ENCODE results near the gene CCDC3. TPM values are rescaled to one million over a fixed set of nuclear protein-coding genes. Genes with fewer than 3 reads are reported as not detected.
"Not testable (repeated sequence)": the region's sequence is repeated elsewhere in the genome, so short reads cannot be mapped to it uniquely, and the experiment has no call there.

The CCDC3 gene
- total and polyA plus RNA-seq, 2 experiments from 2014 or later: not detected

- no peaks in the 10 kb centered on the region for H3K4me1 ChIP-seq (ENCODE audit: insufficient read depth)
- H3K9me3 ChIP-seq (ENCODE audit: low read depth): no peaks in the 10 kb centered on the region
- in situ Hi-C loops (cut with MboI): no loop called here
- H3K27me3 ChIP-seq (replicated peaks; ENCODE audit: insufficient read depth): no peaks in the 10 kb centered on the region
- no peaks in the 10 kb centered on the region for H3K9me2 ChIP-seq (ENCODE audit: insufficient read depth)
- no peak overlapping the region for H3K4me2 ChIP-seq (ENCODE audit: unreplicated experiment)
- H4K20me1 ChIP-seq (ENCODE audit: insufficient read depth): no peaks in the 10 kb centered on the region
- no peaks in the 10 kb centered on the region for H3K36me3 ChIP-seq (ENCODE audit: low read depth)
- no peak overlapping the region for H3K27ac ChIP-seq
- no peaks in the 10 kb centered on the region for H3K79me2 ChIP-seq (ENCODE audit: insufficient read depth)
- H3F3A ChIP-seq (ENCODE audit: insufficient read depth): no peaks in the 10 kb centered on the region
- WGBS, 2 experiments (ENCODE audit: low coverage in 1 of 2, low lambda C conversion rate in 2 of 2, missing lambda C conversion rate in 2 of 2): 51 to 55% methylated on average over 8 of the region's 8 CpGs
- TF ChIP-seq EZH2 (IDR thresholded peaks at IDR 0.05; ENCODE audit: insufficient read depth, poor library complexity, severe bottlenecking): no peak
- no peak for TF ChIP-seq EZH2phosphoT487 (IDR thresholded peaks at IDR 0.05; ENCODE audit: insufficient read depth, low read depth)
- DNase-seq: no peak
- no peak overlapping the region for H3K4me3 ChIP-seq
- no peak overlapping the region for H2AFZ ChIP-seq
- no peak overlapping the region for H3K9ac ChIP-seq
Observed at GRCh38 chr10:12873172-12873571, 128.3 kb downstream of the CCDC3 start.

- in situ Hi-C loops (cut with MboI): no loop called here
- Histone ChIP-seq H3K4me1 (ENCODE audit: insufficient read depth) (no peaks in the 10 kb centered on the region), H3K4me3 (no peak overlapping the region), H4K20me1 (ENCODE audit: insufficient read depth) (no peaks in the 10 kb centered on the region), H3F3A (ENCODE audit: insufficient read depth) (no peaks in the 10 kb centered on the region), H3K9me3 (ENCODE audit: low read depth) (no peaks in the 10 kb centered on the region), H3K27me3 (replicated peaks; ENCODE audit: insufficient read depth) (no peaks in the 10 kb centered on the region), H3K79me2 (ENCODE audit: insufficient read depth) (no peaks in the 10 kb centered on the region), H2AFZ (no peak overlapping the region), H3K27ac (no peak overlapping the region), H3K9ac (no peak overlapping the region), H3K4me2 (ENCODE audit: unreplicated experiment) (no peak overlapping the region), H3K9me2 (ENCODE audit: insufficient read depth) (no peaks in the 10 kb centered on the region), H3K36me3 (ENCODE audit: low read depth) (no peaks in the 10 kb centered on the region)
- no peak for TF ChIP-seq EZH2phosphoT487 (IDR thresholded peaks at IDR 0.05; ENCODE audit: insufficient read depth, low read depth)
- TF ChIP-seq EZH2 (IDR thresholded peaks at IDR 0.05; ENCODE audit: insufficient read depth, poor library complexity, severe bottlenecking): no peak
- WGBS, 2 experiments (ENCODE audit: low coverage in 1 of 2, low lambda C conversion rate in 2 of 2, missing lambda C conversion rate in 2 of 2): 65 to 71% methylated on average over 9 of the region's 9 CpGs
- DNase-seq: no peak
Observed at GRCh38 chr10:12872577-12872976, 128.9 kb downstream of the CCDC3 start.

- Histone ChIP-seq H3K27me3 (replicated peaks; ENCODE audit: insufficient read depth) (no peaks in the 10 kb centered on the region), H3K4me1 (ENCODE audit: insufficient read depth) (no peaks in the 10 kb centered on the region), H4K20me1 (ENCODE audit: insufficient read depth) (no peaks in the 10 kb centered on the region), H3K4me3 (no peak overlapping the region), H3K9ac (no peak overlapping the region), H3K9me3 (ENCODE audit: low read depth) (no peaks in the 10 kb centered on the region), H2AFZ (no peak overlapping the region), H3K4me2 (ENCODE audit: unreplicated experiment) (no peak overlapping the region), H3K79me2 (ENCODE audit: insufficient read depth) (no peaks in the 10 kb centered on the region), H3K27ac (no peak overlapping the region), H3K9me2 (ENCODE audit: insufficient read depth) (no peaks in the 10 kb centered on the region), H3F3A (ENCODE audit: insufficient read depth) (no peaks in the 10 kb centered on the region), H3K36me3 (ENCODE audit: low read depth) (no peaks in the 10 kb centered on the region)
- WGBS, 2 experiments (ENCODE audit: low coverage in 1 of 2, low lambda C conversion rate in 2 of 2, missing lambda C conversion rate in 2 of 2): 17% methylated on average over 3 of the region's 3 CpGs
- DNase-seq: no peak
- TF ChIP-seq EZH2phosphoT487 (IDR thresholded peaks at IDR 0.05; ENCODE audit: insufficient read depth, low read depth) (no peak), EZH2 (IDR thresholded peaks at IDR 0.05; ENCODE audit: insufficient read depth, poor library complexity, severe bottlenecking) (no peak)
- in situ Hi-C loops (cut with MboI): no loop called here
Observed at GRCh38 chr10:12869427-12869826, 132.1 kb downstream of the CCDC3 start.

- H3K4me3 ChIP-seq: no peak overlapping the region
- in situ Hi-C loops (cut with MboI): no loop called here
- H3K4me1 ChIP-seq (ENCODE audit: insufficient read depth): no peaks in the 10 kb centered on the region
- WGBS, 2 experiments (ENCODE audit: low coverage in 1 of 2, low lambda C conversion rate in 2 of 2, missing lambda C conversion rate in 2 of 2): 25 to 38% methylated on average over 5 of the region's 5 CpGs
- DNase-seq: no peak
- no peaks in the 10 kb centered on the region for H3K79me2 ChIP-seq (ENCODE audit: insufficient read depth)
- no peaks in the 10 kb centered on the region for H3K27me3 ChIP-seq (replicated peaks; ENCODE audit: insufficient read depth)
- H4K20me1 ChIP-seq (ENCODE audit: insufficient read depth): no peaks in the 10 kb centered on the region
- no peaks in the 10 kb centered on the region for H3F3A ChIP-seq (ENCODE audit: insufficient read depth)
- H2AFZ ChIP-seq: no peak overlapping the region
- no peaks in the 10 kb centered on the region for H3K36me3 ChIP-seq (ENCODE audit: low read depth)
- H3K9me3 ChIP-seq (ENCODE audit: low read depth): no peaks in the 10 kb centered on the region
- H3K9me2 ChIP-seq (ENCODE audit: insufficient read depth): no peaks in the 10 kb centered on the region
- no peak overlapping the region for H3K27ac ChIP-seq
- no peak overlapping the region for H3K4me2 ChIP-seq (ENCODE audit: unreplicated experiment)
- TF ChIP-seq EZH2phosphoT487 (IDR thresholded peaks at IDR 0.05; ENCODE audit: insufficient read depth, low read depth): no peak
- TF ChIP-seq EZH2 (IDR thresholded peaks at IDR 0.05; ENCODE audit: insufficient read depth, poor library complexity, severe bottlenecking): no peak
- no peak overlapping the region for H3K9ac ChIP-seq
Observed at GRCh38 chr10:12868229-12868628, 133.3 kb downstream of the CCDC3 start.

- WGBS, 2 experiments (ENCODE audit: low coverage in 1 of 2, low lambda C conversion rate in 2 of 2, missing lambda C conversion rate in 2 of 2): 38 to 44% methylated on average over 6 of the region's 6 CpGs
- H3K27me3 ChIP-seq (replicated peaks; ENCODE audit: insufficient read depth); H3K4me2 ChIP-seq (ENCODE audit: unreplicated experiment); H3F3A ChIP-seq (ENCODE audit: insufficient read depth); H3K9me3 ChIP-seq (ENCODE audit: low read depth); H3K27ac ChIP-seq; H3K9me2 ChIP-seq (ENCODE audit: insufficient read depth); H4K20me1 ChIP-seq (ENCODE audit: insufficient read depth); H3K9ac ChIP-seq; H2AFZ ChIP-seq; H3K4me1 ChIP-seq (ENCODE audit: insufficient read depth); H3K79me2 ChIP-seq (ENCODE audit: insufficient read depth); H3K4me3 ChIP-seq; DNase-seq; in situ Hi-C loops (cut with MboI); H3K36me3 ChIP-seq (ENCODE audit: low read depth): not testable (repeated sequence)
Observed at GRCh38 chr10:12865515-12865914, 136.0 kb downstream of the CCDC3 start.
